Upper lobe of left lung (tissue), 6 donors: ENCODE data around the gene GDF10. TPM values are rescaled to one million over a fixed set of nuclear protein-coding genes. Genes with fewer than 3 reads are reported as not detected.

ENCODE experiments used
- ATAC-seq, 2 donors: fragments of 200-7000 bp; cut with Tn5 transposase; one replicate each; pipeline ENCODE4 v1.9.1; 2022; ENCODE audit warnings: mild to moderate bottlenecking in 2 of 2, moderate library complexity in 2 of 2; ENCODE audit not compliant: low FRiP score in 2 of 2
- DNase-seq, 2 donors: peaks; one replicate each; pipeline ENCODE4 v3.0.0-alpha.2; 2019 to 2020
- H3K27ac ChIP-seq, 4 donors: fragments of 200-600 bp; sonication (generic); one replicate each; pipeline ENCODE4 v1.5.1; 2016 to 2019
- H3K27me3 ChIP-seq, 4 donors: fragments of 200-600 bp; sonication (generic); one replicate each; pipeline ENCODE4 v1.5.1; 2017 to 2019
- H3K36me3 ChIP-seq, 4 donors: fragments of 200-600 bp; sonication (generic); one replicate each; pipeline ENCODE4 v1.5.1; 2016 to 2019
- H3K4me1 ChIP-seq, 4 donors: fragments of 200-600 bp; sonication (generic); one replicate each; pipeline ENCODE4 v1.5.1; 2018 to 2019
- H3K4me3 ChIP-seq, 4 donors: fragments of 200-600 bp; sonication (generic); one replicate each; pipeline ENCODE4 v1.5.1; 2017 to 2019; ENCODE audit warnings: mild to moderate bottlenecking in 2 of 4, moderate library complexity in 1 of 4
- H3K9me3 ChIP-seq, 4 donors: fragments of 200-600 bp; sonication (generic); one replicate each; pipeline ENCODE4 v1.5.1; 2018 to 2019
- CTCF ChIP-seq, 6 experiments: fragments of 450-650 bp in 4 of 6; fragments of 200-600 bp in 2 of 6; sonication (generic) in 2 of 6; IDR thresholded peaks; one replicate each; pipeline ENCODE4 v1.5.1; 2016 to 2019; ENCODE audit warnings: antibody characterized with exemption in 6 of 6
- EP300 ChIP-seq, 4 donors: sonication (generic); formaldehyde crosslinking; IDR thresholded peaks; one replicate each; pipeline ENCODE4 v1.5.1; 2017; ENCODE audit warnings: antibody characterized with exemption in 4 of 4, control low read depth in 2 of 4
- POLR2A ChIP-seq, 4 donors: fragments of 450-650 bp; IDR thresholded peaks; one replicate each; pipeline ENCODE4 v1.5.1; 2016 to 2017; ENCODE audit warnings: antibody characterized with exemption in 4 of 4, mild to moderate bottlenecking in 2 of 4
- POLR2AphosphoS5 ChIP-seq, 2 donors: sonication (generic); formaldehyde crosslinking; IDR thresholded peaks; one replicate each; pipeline ENCODE4 v1.5.1; 2017; ENCODE audit warnings: antibody characterized with exemption in 2 of 2
- WGBS, 2 donors: methylation state at CpG; one replicate each; pipeline ENCODE4 v1.1.5; 2017 to 2018; 5-methylcytosine and 5-hydroxymethylcytosine counted together
- total RNA-seq, 6 donors: library from RNA; depleted of rRNA in 4 of 6; stranded (reverse); fragments of >200 nt in 4 of 6; gene quantifications; one replicate each; pipeline versions ENCODE4 v1.1.0 to v1.2.1, GENCODE V29; 2016 to 2021
- donor health status: DM: no; HTN: no; CAD: no; lungs with moderate emphysema.
- donor health status: DM: no; HTN: yes; CAD: no; lungs with severe emphysema.

The GDF10 gene
- total RNA-seq, 6 donors from 2014 or later, result 1.8 to 23.4 (median 7.8) TPM

- TF ChIP-seq EP300 (IDR thresholded peaks at IDR 0.05) (no peak), POLR2AphosphoS5 (IDR thresholded peaks at IDR 0.05) (no peak), POLR2A (IDR thresholded peaks at IDR 0.05) (no peak), CTCF (IDR thresholded peaks at IDR 0.05) (no peak)
- no peak for DNase-seq
- no peak overlapping the region for H3K4me3 ChIP-seq
- 70 to 74% methylated on average over 5 to 7 of the region's 7 CpGs for WGBS, 2 donors
- ATAC-seq, result no peak
- H3K27me3 ChIP-seq, result no peaks in the 10 kb centered on the region
- H3K9me3 ChIP-seq, result peaks cover 0 to 3% (median 0%) of the 10 kb centered on the region in 4 donors
- H3K27ac ChIP-seq, result no peak overlapping the region
- no peaks in the 10 kb centered on the region for H3K36me3 ChIP-seq
- no peaks in the 10 kb centered on the region for H3K4me1 ChIP-seq
Observed at GRCh38 chr10:47277352-47278151, 22.4 kb upstream of the GDF10 start.

GRCh38 chr10:47278152-47278473 lies 21.9 kb upstream of the GDF10 start:
- H3K9me3 ChIP-seq, result peaks cover 0 to 3% (median 0%) of the 10 kb centered on the region in 4 donors
- no peak overlapping the region for H3K4me3 ChIP-seq
- DNase-seq (peak in 1 of 2 donors; percentile 62), ATAC-seq (no peak)
- 90 to 95% methylated on average over 11 to 15 of the region's 15 CpGs for WGBS, 2 donors
- H3K36me3 ChIP-seq, result no peaks in the 10 kb centered on the region
- H3K27ac ChIP-seq, result no peak overlapping the region
- TF ChIP-seq POLR2A (IDR thresholded peaks at IDR 0.05) (no peak), POLR2AphosphoS5 (IDR thresholded peaks at IDR 0.05) (no peak), CTCF (IDR thresholded peaks at IDR 0.05) (no peak), EP300 (IDR thresholded peaks at IDR 0.05) (no peak)
- no peaks in the 10 kb centered on the region for H3K27me3 ChIP-seq
- no peaks in the 10 kb centered on the region for H3K4me1 ChIP-seq

- no peak for ATAC-seq
- Histone ChIP-seq H3K36me3 (no peaks in the 10 kb centered on the region), H3K9me3 (no peaks in the 10 kb centered on the region), H3K27ac (no peak overlapping the region), H3K4me1 (no peaks in the 10 kb centered on the region), H3K27me3 (no peaks in the 10 kb centered on the region), H3K4me3 (no peak overlapping the region)
- no peak for TF ChIP-seq CTCF (IDR thresholded peaks at IDR 0.05)
- no peak for TF ChIP-seq POLR2AphosphoS5 (IDR thresholded peaks at IDR 0.05)
- no peak for TF ChIP-seq POLR2A (IDR thresholded peaks at IDR 0.05)
- no peak for TF ChIP-seq EP300 (IDR thresholded peaks at IDR 0.05)
- 84% methylated on average over 3 of the region's 3 CpGs; no CpG with 5 or more reads in 1 of the 2 donors for WGBS, 2 donors
- no peak for DNase-seq
Observed at GRCh38 chr10:47278720-47279119, 21.3 kb upstream of the GDF10 start.

- ATAC-seq (no peak), DNase-seq (no peak)
- Histone ChIP-seq H3K27ac (no peak overlapping the region), H3K4me1 (no peaks in the 10 kb centered on the region), H3K4me3 (no peak overlapping the region), H3K27me3 (no peaks in the 10 kb centered on the region), H3K9me3 (no peaks in the 10 kb centered on the region), H3K36me3 (no peaks in the 10 kb centered on the region)
- WGBS, 2 donors, result 77 to 83% methylated on average over 2 of the region's 2 CpGs
- no peak for TF ChIP-seq POLR2AphosphoS5 (IDR thresholded peaks at IDR 0.05)
- no peak for TF ChIP-seq POLR2A (IDR thresholded peaks at IDR 0.05)
- TF ChIP-seq CTCF (IDR thresholded peaks at IDR 0.05), result no peak
Observed at GRCh38 chr10:47279276-47279675, 20.7 kb upstream of the GDF10 start.
